Stimulated activated CD4-positive, alpha-beta T cell treated with anti-CD3 and anti-CD28 coated beads, Interleukin-4, amount 100 ng/mL, for 48 hours (primary cell): ENCODE data around the gene FRMD4A.

Source experiments
- DNase-seq, 2 donors: peaks; one replicate each; pipeline ENCODE4 v3.0.0-alpha.2; 2020; ENCODE audit warnings: low read depth in 2 of 2

Gene FRMD4A

GRCh38 chr10:14017467-14017866 is 313.3 kb downstream of the FRMD4A start:
- DNase-seq: no peak

GRCh38 chr10:14016931-14017333 is 313.8 kb downstream of the FRMD4A start:
- DNase-seq: no peak

GRCh38 chr10:14016011-14016536 is 314.6 kb downstream of the FRMD4A start:
- no peak for DNase-seq

- DNase-seq: no peak
Observed at GRCh38 chr10:14014423-14014822, 316.3 kb downstream of the FRMD4A start.

- DNase-seq: no peak
Observed at GRCh38 chr10:14010769-14011574, 319.8 kb downstream of the FRMD4A start.

GRCh38 chr10:14010101-14010558 is 320.6 kb downstream of the FRMD4A start:
- DNase-seq: no peak

GRCh38 chr10:14009371-14010100 is 321.2 kb downstream of the FRMD4A start:
- DNase-seq: peak; percentile 37 to 59

GRCh38 chr10:14008740-14009080 is 322.0 kb downstream of the FRMD4A start:
- no peak for DNase-seq

GRCh38 chr10:14004536-14004935 is 326.2 kb downstream of the FRMD4A start:
- no peak for DNase-seq

GRCh38 chr10:14003517-14004184 is 327.1 kb downstream of the FRMD4A start:
- no peak for DNase-seq

- no peak for DNase-seq
Observed at GRCh38 chr10:14001298-14002040, 329.3 kb downstream of the FRMD4A start.

- no peak for DNase-seq
Observed at GRCh38 chr10:13998163-13998835, 332.4 kb downstream of the FRMD4A start.

- no peak for DNase-seq
Observed at GRCh38 chr10:13997650-13998049, 333.1 kb downstream of the FRMD4A start.

GRCh38 chr10:13994932-13995331 is 335.8 kb downstream of the FRMD4A start:
- no peak for DNase-seq

GRCh38 chr10:13993673-13994089 is 337.0 kb downstream of the FRMD4A start:
- no peak for DNase-seq

GRCh38 chr10:13993169-13993568 is 337.6 kb downstream of the FRMD4A start:
- DNase-seq: no peak

- DNase-seq: no peak
Observed at GRCh38 chr10:13991353-13991752, 339.4 kb downstream of the FRMD4A start.

GRCh38 chr10:13990946-13991345 is 339.8 kb downstream of the FRMD4A start:
- DNase-seq: no peak

- no peak for DNase-seq
Observed at GRCh38 chr10:13990392-13990805, 340.3 kb downstream of the FRMD4A start.

GRCh38 chr10:13989616-13990015 is 341.1 kb downstream of the FRMD4A start:
- no peak for DNase-seq

- DNase-seq: no peak
Observed at GRCh38 chr10:13987446-13987845, 343.3 kb downstream of the FRMD4A start.
